Spleen (tissue), 11 donors: Measurements from ENCODE around the gene FAM50A. TPM values are rescaled to one million over a fixed set of nuclear protein-coding genes. Genes with fewer than 3 reads are reported as not detected.
A peak's percentile ranks its signal among the peaks of the same experiment; 100 is the strongest.

Experiments used
- DNase-seq: peaks from one replicate; pipeline ENCODE4 v3.0.0-alpha.2; 2020
- H3K27ac ChIP-seq, 8 donors: fragments of 200-600 bp; sonication (generic) in 7 of 8; 1 replicate in 4 of 8; 2 replicates in 4 of 8; pipeline versions ENCODE4 v1.5.0 to v1.8.0; 2016 to 2021; ENCODE audit warnings: inconsistent platforms in 4 of 8, mild to moderate bottlenecking in 4 of 8, moderate library complexity in 1 of 8
- H3K27me3 ChIP-seq, 7 donors: fragments of 200-600 bp; sonication (generic) in 6 of 7; replicated peaks in 1 of 7; 1 replicate in 4 of 7; 2 replicates in 3 of 7; pipeline versions ENCODE4 v1.5.0 to v1.8.0; 2016 to 2021; ENCODE audit warnings: inconsistent platforms in 3 of 7, mild to moderate bottlenecking in 1 of 7
- H3K36me3 ChIP-seq, 6 donors: fragments of 200-600 bp; sonication (generic) in 5 of 6; 1 replicate in 4 of 6; 2 replicates in 2 of 6; pipeline versions ENCODE4 v1.5.0 to v1.8.0; 2016 to 2021; ENCODE audit warnings: inconsistent platforms in 2 of 6
- H3K4me1 ChIP-seq, 6 donors: fragments of 200-600 bp; sonication (generic) in 5 of 6; 1 replicate in 3 of 6; 2 replicates in 3 of 6; pipeline versions ENCODE4 v1.5.0 to v1.8.0; 2016 to 2021; ENCODE audit warnings: inconsistent platforms in 3 of 6
- H3K4me3 ChIP-seq, 8 donors: fragments of 200-600 bp; sonication (generic) in 7 of 8; 1 replicate in 4 of 8; 2 replicates in 4 of 8; pipeline versions ENCODE4 v1.5.0 to v1.8.0; 2016 to 2021; ENCODE audit warnings: inconsistent platforms in 4 of 8, mild to moderate bottlenecking in 4 of 8, moderate library complexity in 2 of 8
- H3K9me3 ChIP-seq, 8 donors: fragments of 200-600 bp; sonication (generic) in 7 of 8; 1 replicate in 4 of 8; 2 replicates in 4 of 8; pipeline versions ENCODE4 v1.5.0 to v1.8.0; 2016 to 2021; ENCODE audit warnings: inconsistent platforms in 4 of 8
- CTCF ChIP-seq, 11 experiments: fragments of 200-600 bp in 7 of 11; fragments of 450-650 bp in 4 of 11; sonication (generic) in 4 of 11; IDR thresholded peaks in 8 of 11; conservative IDR thresholded peaks in 3 of 11; 1 replicate in 7 of 11; 2 replicates in 4 of 11; pipeline versions ENCODE4 v1.4.0 to v1.8.0; 2016 to 2021; ENCODE audit warnings: antibody characterized with exemption in 11 of 11, inconsistent platforms in 4 of 11, mild to moderate bottlenecking in 1 of 11
- POLR2A ChIP-seq, 3 donors: fragments of 450-650 bp; IDR thresholded peaks; one replicate each; pipeline ENCODE4 v1.5.1; 2017; ENCODE audit warnings: antibody characterized with exemption in 3 of 3, mild to moderate bottlenecking in 1 of 3
- POLR2AphosphoS5 ChIP-seq, 3 donors: sonication (generic); formaldehyde crosslinking; IDR thresholded peaks; one replicate each; pipeline ENCODE4 v1.5.1; 2017; ENCODE audit warnings: antibody characterized with exemption in 3 of 3
- WGBS, 5 donors: extraction: QIAGEN DNeasy Blood & Tissue Kit in 3 of 5; methylation state at CpG; one replicate each; pipeline versions ENCODE4 v1.1.5 to v1.1.7; 2013 to 2018; 5-methylcytosine and 5-hydroxymethylcytosine counted together
- intact Hi-C: fragments of 100-400 bp; cut with DNase I; formaldehyde crosslinking; loops from one replicate; pipeline ENCODE4 v1.15.0; 2023; ENCODE audit warnings: low total_unique reads
- polyA plus RNA-seq, 3 donors: library from polyadenylated mRNA; stranded (reverse); fragments of 200-250 nt; gene quantifications; one replicate each; pipeline ENCODE4 v1.2.1, GENCODE V29; 2013
- total RNA-seq, 7 donors: library from RNA; depleted of rRNA in 3 of 7; stranded (reverse); fragments of >200 nt in 3 of 7; fragmentation: NEBNext Ultra II Directional in 4 of 7; extraction: Animal tissue kit (Norgen Biotek cat#: 25700) in 4 of 7; gene quantifications; one replicate each; pipeline versions ENCODE4 v1.1.0 to v1.2.1, GENCODE V29; 2016 to 2021
- donor health status: healthy with polysubstance abuse.
- donor health status: DM: no; HTN: no; CAD: no; lungs with moderate emphysema.
- donor health status: DM: no; HTN: no; CAD: no.
- donor health status: Bipolar disorder and iron deficiency.
- donor health status: healthy.
- donor health status: DM: no; HTN: no; CAD: no.
- donor health status: DM: yes; HTN: yes; CAD: no.

Gene FAM50A
- total and polyA plus RNA-seq, 10 donors = 30.3 to 123 (median 47.9) TPM

- Histone ChIP-seq H3K9me3 (no peaks in the 10 kb centered on the region), H3K4me3 (no peak overlapping the region), H3K27ac (peak overlapping the region in 3 of 8 donors; percentile 87 to 90 (median 88)), H3K4me1 (peaks cover 0 to 64% (median 39%) of the 10 kb centered on the region in 6 donors), H3K27me3 (no peaks in the 10 kb centered on the region), H3K36me3 (peaks cover 0 to 36% (median 0%) of the 10 kb centered on the region in 6 donors)
- no peak for TF ChIP-seq POLR2AphosphoS5 (IDR thresholded peaks at IDR 0.05)
- TF ChIP-seq CTCF (IDR thresholded peaks at IDR 0.05 in 8 of 11, conservative IDR thresholded peaks at IDR 0.05 in 3 of 11) = no peak
- TF ChIP-seq POLR2A (IDR thresholded peaks at IDR 0.05) = no peak
- DNase-seq = peak; percentile 79
- WGBS, 5 donors = 85 to 100% (median 93%) methylated on average over 3 to 28 of the region's 28 CpGs
- intact Hi-C loops = no loop called here
Measured at GRCh38 chrX:154487518-154488290, 43.8 kb downstream of the FAM50A start.

- TF ChIP-seq CTCF (IDR thresholded peaks at IDR 0.05 in 8 of 11, conservative IDR thresholded peaks at IDR 0.05 in 3 of 11) (no peak), POLR2AphosphoS5 (IDR thresholded peaks at IDR 0.05) (no peak), POLR2A (IDR thresholded peaks at IDR 0.05) (no peak)
- peaks cover 0 to 35% (median 0%) of the 10 kb centered on the region in 6 donors for H3K36me3 ChIP-seq
- WGBS, 5 donors = 88 to 95% (median 91%) methylated on average over 14 to 20 of the region's 20 CpGs; no CpG with 5 or more reads in 1 of the 5 donors
- peaks cover 0 to 64% (median 39%) of the 10 kb centered on the region in 6 donors for H3K4me1 ChIP-seq
- H3K9me3 ChIP-seq = no peaks in the 10 kb centered on the region
- no peaks in the 10 kb centered on the region for H3K27me3 ChIP-seq
- intact Hi-C loops = no loop called here
- peak; percentile 77 for DNase-seq
- H3K4me3 ChIP-seq = no peak overlapping the region
- H3K27ac ChIP-seq = peak overlapping the region in 1 of 8 donors; percentile 96
Measured at GRCh38 chrX:154488336-154489075, 44.6 kb downstream of the FAM50A start.

- WGBS, 5 donors = 85 to 94% (median 94%) methylated on average over 3 to 4 of the region's 4 CpGs; no CpG with 5 or more reads in 1 of the 5 donors
- peak; percentile 70 for DNase-seq
- peak overlapping the region in 4 of 8 donors; percentile 91 to 96 (median 96) for H3K27ac ChIP-seq
- H3K4me1 ChIP-seq = peaks cover 0 to 59% (median 38%) of the 10 kb centered on the region in 6 donors
- no peak for TF ChIP-seq CTCF (IDR thresholded peaks at IDR 0.05 in 8 of 11, conservative IDR thresholded peaks at IDR 0.05 in 3 of 11)
- no peaks in the 10 kb centered on the region for H3K27me3 ChIP-seq
- peaks cover 0 to 28% (median 0%) of the 10 kb centered on the region in 6 donors for H3K36me3 ChIP-seq
- H3K9me3 ChIP-seq = no peaks in the 10 kb centered on the region
- peak overlapping the region in 3 of 8 donors; percentile 50 to 78 (median 51) for H3K4me3 ChIP-seq
- intact Hi-C loops = no loop called here
Measured at GRCh38 chrX:154489182-154489581, 45.2 kb downstream of the FAM50A start.

- 0 to 38% (median 9%) methylated on average over 2 to 19 of the region's 19 CpGs; no CpG with 5 or more reads in 1 of the 5 donors for WGBS, 5 donors
- TF ChIP-seq POLR2AphosphoS5 (IDR thresholded peaks at IDR 0.05) = no peak
- no peak for TF ChIP-seq CTCF (IDR thresholded peaks at IDR 0.05 in 8 of 11, conservative IDR thresholded peaks at IDR 0.05 in 3 of 11)
- no peak for TF ChIP-seq POLR2A (IDR thresholded peaks at IDR 0.05)
- Histone ChIP-seq H3K27me3 (no peaks in the 10 kb centered on the region), H3K27ac (peak overlapping the region; percentile 77 to 96 (median 92)), H3K4me1 (peaks cover 0 to 51% (median 31%) of the 10 kb centered on the region in 6 donors), H3K36me3 (peaks cover 0 to 20% (median 0%) of the 10 kb centered on the region in 6 donors), H3K4me3 (peak overlapping the region; percentile 35 to 78 (median 50)), H3K9me3 (no peaks in the 10 kb centered on the region)
- no peak for DNase-seq
- intact Hi-C loops = no loop called here
Measured at GRCh38 chrX:154490021-154490413, 46.1 kb downstream of the FAM50A start.
